Stimulated activated CD8-positive, alpha-beta memory T cell treated with anti-CD3 and anti-CD28 coated beads, Interleukin-7, amount 100 ng/mL, for 48 hours (primary cell): Measurements from ENCODE around the gene TPMT.

Source experiments
- DNase-seq, 2 donors: peaks; one replicate each; pipeline ENCODE4 v3.0.0-alpha.2; 2020; ENCODE audit warnings: low read depth in 1 of 2; ENCODE audit errors: extremely low read depth in 1 of 2

TPMT gene

GRCh38 chr6:18118330-18118729 is 36.5 kb downstream of the TPMT start:
- DNase-seq, result no peak

- no peak for DNase-seq
Observed at GRCh38 chr6:18117136-18117535, 37.7 kb downstream of the TPMT start.

GRCh38 chr6:18115356-18115755 is 39.5 kb downstream of the TPMT start:
- DNase-seq, result no peak

GRCh38 chr6:18110162-18110561 is 44.7 kb downstream of the TPMT start:
- no peak for DNase-seq

- no peak for DNase-seq
Observed at GRCh38 chr6:18107061-18107460, 47.8 kb downstream of the TPMT start.

GRCh38 chr6:18102783-18103509 is 51.9 kb downstream of the TPMT start:
- no peak for DNase-seq

- DNase-seq, result no peak
Observed at GRCh38 chr6:18101873-18102272, 53.0 kb downstream of the TPMT start.

- no peak for DNase-seq
Observed at GRCh38 chr6:18101271-18101670, 53.6 kb downstream of the TPMT start.

- no peak for DNase-seq
Observed at GRCh38 chr6:18100296-18100695, 54.6 kb downstream of the TPMT start.

- DNase-seq, result no peak
Observed at GRCh38 chr6:18099511-18099910, 55.4 kb downstream of the TPMT start.

- no peak for DNase-seq
Observed at GRCh38 chr6:18096423-18096822, 58.5 kb downstream of the TPMT start.

- DNase-seq, result no peak
Observed at GRCh38 chr6:18091382-18091781, 63.5 kb downstream of the TPMT start.

GRCh38 chr6:18090349-18090786 is 64.5 kb downstream of the TPMT start:
- no peak for DNase-seq

GRCh38 chr6:18088419-18089296 is 66.2 kb downstream of the TPMT start:
- no peak for DNase-seq

GRCh38 chr6:18087396-18088165 is 67.3 kb downstream of the TPMT start:
- DNase-seq, result no peak

GRCh38 chr6:18081025-18081668 is 73.7 kb downstream of the TPMT start:
- no peak for DNase-seq

GRCh38 chr6:18080544-18080943 is 74.3 kb downstream of the TPMT start:
- no peak for DNase-seq

- no peak for DNase-seq
Observed at GRCh38 chr6:18078866-18079265, 76.0 kb downstream of the TPMT start.
